GM18519 (cell line): ENCODE results near the gene SRP14.
"Not testable (repeated sequence)": the region's sequence is repeated elsewhere in the genome, so short reads cannot be mapped to it uniquely, and the experiment has no call there.

Source experiments
- ATAC-seq: cut with Tn5 transposase; IDR thresholded peaks from one replicate; pipeline ENCODE4 v1.9.1; 2021; ENCODE audit warnings: mild to moderate bottlenecking, moderate library complexity; ENCODE audit not compliant: unreplicated experiment, low FRiP score

Gene SRP14

DNA sequence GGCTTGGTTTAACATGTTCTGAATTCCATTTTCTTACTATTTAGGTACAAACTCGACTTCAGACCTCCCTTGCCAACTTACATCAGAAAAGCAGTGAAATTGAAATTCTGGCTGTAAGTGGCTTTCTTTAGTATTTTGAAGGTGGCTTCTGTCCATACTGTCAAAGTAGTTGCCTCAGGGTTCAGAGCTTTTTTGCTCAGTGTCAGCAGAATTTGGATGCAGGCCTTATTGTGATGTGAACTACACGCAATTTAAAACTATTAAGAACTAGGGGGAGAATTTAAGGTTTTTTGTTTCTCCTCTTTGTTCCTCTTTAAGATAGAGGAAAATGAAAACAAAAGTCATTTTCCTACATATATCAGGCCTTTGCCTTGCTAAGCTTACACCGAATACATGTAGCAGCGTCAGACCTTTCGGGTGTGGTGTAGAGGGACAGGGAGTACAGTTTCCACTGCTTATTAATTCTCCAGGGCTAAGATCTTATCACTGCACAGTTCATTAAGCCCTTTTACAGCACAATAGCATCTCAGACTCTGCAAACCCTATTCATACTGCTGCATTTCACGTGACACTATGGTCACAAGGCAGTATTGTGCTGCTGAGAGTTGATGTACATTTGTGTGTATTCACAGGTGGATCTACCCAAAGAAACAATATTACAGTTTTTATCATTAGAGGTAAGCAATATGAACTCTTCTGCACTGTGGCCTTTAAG is 6.7 kb downstream of the SRP14 start:
- ATAC-seq = no peak

- ATAC-seq = no peak
Measured at GRCh38 chr15:40031300-40031699, 7.7 kb downstream of the SRP14 start.

DNA sequence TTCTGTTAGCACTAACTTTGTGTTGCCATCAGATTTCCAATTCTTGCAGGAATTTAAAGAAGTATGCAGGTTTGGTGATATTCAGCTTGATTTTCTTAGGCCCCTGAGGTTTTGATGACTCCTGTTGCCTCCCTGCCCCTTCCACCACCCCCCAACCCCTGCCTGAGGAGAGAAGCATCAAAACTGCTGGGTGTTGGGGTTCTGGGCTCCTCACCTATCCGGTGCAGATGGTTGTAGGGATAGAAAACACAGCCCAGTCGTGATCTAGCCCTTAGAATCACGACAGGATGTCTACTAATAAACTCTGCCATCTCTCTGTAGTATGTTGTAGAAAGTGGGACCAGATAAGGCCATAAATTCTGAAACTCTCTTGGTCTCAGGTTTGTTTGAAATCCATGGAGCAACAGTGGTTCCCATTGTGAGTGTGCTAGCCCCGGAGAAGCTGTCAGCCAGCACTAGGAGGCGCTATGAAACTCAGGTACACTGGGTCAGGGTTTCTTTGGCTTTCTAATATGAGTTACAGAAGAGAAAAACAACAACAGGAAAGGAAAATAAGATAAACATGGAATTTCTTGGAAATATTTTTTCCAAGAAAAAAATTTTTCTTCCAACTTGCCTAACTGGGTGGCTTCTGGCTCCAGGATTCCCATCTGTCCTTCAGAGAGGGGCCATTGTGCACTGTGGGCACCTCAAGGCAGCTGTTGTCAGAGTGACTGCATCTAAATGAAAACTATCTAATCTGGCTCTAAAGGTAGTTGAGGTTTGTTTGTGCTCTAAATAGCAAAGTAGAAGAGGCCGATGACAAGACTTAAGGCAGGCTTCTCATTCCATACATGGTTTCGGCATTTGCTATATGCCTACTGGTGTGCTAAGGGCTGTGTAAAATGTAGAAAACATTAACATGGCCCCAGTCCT is 8.7 kb downstream of the SRP14 start:
- ATAC-seq = no peak

DNA sequence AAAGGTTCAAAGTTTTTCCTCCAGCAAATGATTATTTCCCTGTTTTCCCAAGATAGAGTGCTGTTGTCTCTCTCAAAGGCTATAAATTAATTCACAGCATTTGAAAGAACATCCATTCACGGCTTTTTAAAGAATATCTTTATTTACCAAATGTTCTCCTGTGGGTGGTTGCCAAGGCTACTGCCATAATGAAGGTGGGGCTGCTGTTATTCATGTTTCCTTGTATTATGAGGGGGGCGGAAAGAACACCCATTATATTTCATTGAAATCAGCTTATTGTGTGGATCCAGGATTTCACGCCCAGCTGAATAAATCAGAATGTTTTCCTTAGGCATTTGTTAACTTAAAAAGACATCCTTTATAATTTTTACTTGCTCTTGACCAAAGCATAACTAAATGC is 10.1 kb downstream of the SRP14 start:
- ATAC-seq = no peak

DNA sequence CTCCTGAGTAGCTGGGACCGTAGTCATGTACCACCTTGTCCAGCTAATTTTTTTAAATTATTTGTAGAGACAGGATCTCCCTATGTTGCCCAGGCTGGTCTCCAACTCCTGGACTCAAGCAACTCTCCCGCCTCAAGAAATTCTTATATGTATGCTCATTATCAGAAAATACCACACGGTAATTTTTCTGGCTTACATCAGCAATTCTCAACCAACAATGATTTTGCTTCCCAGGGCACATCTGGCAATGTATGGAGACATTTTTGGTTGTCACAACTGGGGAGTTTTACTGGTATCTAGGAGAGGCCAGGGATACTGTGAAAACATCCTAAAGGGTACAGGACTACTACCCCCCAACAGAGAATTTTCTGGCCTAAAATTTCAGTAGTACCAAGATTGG is 10.8 kb downstream of the SRP14 start:
- ATAC-seq = no peak

GRCh38 chr15:40016224-40016865 is 22.6 kb downstream of the SRP14 start:
- ATAC-seq = no peak

DNA sequence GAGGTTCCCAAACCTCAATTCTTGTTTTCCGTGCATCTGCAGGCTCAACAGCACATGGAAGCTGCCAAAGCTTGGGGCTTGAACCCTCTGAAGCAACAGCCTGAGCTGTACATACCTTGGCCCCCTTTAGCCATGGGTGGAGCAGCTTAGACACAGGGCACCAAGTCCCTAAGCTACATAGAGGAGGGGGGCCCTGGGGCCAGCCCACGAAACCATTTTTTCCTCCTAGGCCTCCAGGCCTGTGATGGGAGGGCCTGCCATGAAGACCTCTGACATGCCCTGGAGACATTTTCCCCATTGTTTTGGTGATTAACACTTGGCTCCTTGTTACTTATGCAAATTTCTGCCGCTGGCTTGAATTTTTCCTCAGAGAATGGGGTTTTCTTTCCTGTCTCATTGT is 24.6 kb downstream of the SRP14 start:
- ATAC-seq = no peak

DNA sequence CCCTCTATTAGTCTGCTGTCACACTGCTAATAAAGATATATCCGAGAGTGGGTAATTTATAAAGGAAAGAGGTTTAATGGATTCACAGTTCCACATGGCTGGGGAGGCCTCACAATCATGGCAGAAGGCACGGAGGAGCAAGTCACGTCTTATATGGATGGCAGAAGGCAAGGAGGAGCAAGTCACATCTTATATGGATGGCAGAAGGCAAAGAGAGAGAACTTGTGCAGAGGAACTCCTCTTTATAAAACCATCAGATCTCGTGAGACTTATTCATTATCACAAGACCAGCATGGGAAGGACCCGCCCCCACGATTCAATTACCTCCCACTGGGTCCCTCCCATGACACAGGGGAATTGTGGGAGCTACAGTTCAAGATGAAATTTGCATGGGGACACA is 25.6 kb downstream of the SRP14 start:
- not testable (repeated sequence) for ATAC-seq

DNA sequence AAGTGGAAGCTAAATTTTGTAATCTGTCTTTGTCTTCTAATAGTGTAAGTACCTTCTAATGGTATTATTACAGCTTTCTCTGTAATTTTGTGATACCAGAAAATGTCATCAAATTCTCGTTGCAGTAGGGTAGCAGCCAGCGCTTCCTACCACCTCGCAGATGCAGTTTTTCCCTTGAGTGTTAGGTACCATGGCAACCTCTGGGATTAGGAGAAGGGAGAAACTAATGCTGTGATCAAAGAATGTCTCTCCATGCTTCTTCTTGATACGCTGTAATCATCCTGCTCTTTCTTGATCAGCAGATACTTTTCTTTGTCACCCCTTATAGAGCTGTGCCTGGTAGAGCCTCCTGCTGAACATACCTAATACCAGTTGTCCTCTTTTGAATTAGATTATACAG is 27.7 kb downstream of the SRP14 start:
- no peak for ATAC-seq

- no peak for ATAC-seq
Measured at GRCh38 chr15:40010686-40011085, 28.3 kb downstream of the SRP14 start.

- no peak for ATAC-seq
Measured at GRCh38 chr15:40008061-40008765, 30.8 kb downstream of the SRP14 start.

DNA sequence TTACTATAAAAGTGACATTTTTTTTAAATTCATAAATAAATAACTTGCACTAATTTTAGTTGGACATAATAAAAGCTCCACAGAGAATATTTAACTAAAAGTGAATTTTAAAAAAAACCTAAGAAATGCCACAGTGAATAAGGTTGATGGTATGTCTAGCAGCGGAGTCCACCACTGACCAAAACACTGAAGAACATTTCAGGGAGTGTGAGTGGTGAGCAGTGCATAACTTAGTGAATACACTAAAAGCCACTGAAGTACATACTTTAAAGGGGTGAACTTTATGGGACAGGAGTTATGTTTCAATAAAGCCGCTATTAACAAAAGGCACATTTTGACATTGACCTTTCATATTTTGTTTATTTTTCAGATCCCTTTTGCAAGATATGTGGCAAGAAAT is 32.3 kb downstream of the SRP14 start:
- ATAC-seq = no peak

GRCh38 chr15:40006003-40006402 is 33.0 kb downstream of the SRP14 start:
- ATAC-seq = no peak

- no peak for ATAC-seq
Measured at GRCh38 chr15:40003116-40003916, 35.7 kb downstream of the SRP14 start.

DNA sequence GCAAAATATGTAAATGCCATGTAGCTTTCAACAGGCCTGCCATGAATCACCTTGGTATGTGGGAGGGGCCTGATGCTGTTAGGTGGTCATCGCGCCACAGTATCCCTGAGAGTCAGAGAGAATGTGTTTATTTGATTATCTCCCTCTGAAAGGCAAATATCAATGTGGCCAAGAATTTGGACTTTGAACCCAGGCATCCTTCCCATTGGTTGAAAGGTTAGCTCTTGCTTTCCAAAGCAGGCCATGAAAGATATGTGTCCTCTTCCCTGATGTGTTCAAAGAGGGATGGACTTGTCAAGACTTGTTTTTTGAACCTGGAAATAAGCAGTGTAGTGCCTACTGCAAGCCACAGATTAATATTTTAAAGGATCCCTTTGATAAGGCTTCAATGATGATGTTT is 36.7 kb downstream of the SRP14 start:
- no peak for ATAC-seq

DNA sequence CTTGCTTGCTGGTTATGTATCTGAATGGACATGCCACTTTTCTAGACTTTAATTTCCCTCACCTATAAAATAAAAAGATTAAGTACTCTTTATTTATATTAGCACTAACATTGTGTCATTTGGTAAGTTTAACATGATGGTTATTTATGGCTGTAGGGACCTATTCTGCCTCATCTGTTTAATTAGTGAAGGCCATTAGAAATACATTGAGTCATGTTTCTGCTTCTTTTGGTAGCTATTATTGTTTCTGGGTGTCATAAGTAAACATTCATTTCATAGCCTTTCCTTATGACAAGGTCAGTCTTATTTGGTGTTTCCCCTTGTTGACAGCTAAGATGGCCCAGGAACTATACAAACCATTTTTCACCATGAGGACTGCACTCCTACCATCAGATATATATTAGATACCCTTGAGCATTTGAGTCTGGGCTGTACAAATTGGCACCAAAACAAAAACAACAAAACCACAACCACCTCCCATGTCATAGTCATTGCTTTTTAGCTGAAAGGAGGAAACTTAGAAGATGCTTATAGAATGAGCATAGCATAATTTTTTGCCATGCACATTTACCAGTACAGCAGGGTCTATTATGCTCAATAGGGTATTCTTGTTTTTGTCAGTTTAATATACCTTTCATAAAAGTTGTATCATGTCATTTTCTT is 39.3 kb downstream of the SRP14 start:
- ATAC-seq = no peak

DNA sequence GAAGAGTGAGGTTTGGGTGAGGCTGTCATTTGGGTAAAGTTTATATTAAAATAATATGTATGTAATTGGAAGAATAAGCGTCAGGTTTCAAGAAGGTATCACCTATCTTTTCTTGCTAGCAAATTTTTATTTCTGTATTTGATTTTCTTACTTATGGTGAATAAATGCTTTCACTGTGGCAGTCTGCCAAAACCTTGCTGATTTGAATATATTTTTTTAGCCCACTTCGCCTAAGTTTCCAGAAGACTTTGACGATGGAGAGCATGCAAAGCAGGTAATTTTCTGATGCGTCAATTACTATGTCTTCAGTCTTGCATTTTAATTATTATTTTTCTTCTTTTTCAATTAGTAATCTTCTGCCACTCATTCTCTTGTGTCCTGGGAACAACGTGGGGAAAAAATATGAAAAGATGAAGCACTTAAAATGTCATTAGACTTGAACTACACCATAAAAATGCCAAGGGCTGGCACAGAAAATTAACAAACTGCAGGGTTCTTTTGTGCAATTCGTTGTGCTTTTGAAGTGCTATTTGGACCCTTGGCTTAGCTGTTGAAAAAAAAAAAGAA is 40.4 kb downstream of the SRP14 start:
- no peak for ATAC-seq

DNA sequence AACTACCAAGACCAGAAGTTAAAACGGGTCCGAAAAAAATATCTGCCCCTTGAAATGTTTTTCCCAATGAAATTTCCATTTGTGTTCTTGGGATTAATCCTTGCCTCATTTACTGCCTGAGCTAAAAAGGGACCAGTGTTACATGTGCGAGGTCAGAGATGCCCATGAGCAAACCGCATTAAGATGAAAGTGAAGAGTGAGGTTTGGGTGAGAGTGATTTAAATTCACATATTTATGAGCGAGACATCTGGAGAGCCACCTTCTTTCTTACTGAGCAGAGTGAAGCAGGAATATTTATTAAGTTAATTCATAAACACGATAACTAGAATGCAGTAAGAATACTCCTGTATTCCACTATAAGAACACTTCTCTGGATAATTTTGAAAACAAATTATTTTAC is 41.3 kb downstream of the SRP14 start:
- ATAC-seq = no peak

GRCh38 chr15:39997031-39997430 is 42.0 kb downstream of the SRP14 start:
- no peak for ATAC-seq
